HCT116 (cell line): ENCODE measurements around the gene TARS3. TPM values are rescaled to one million over a fixed set of nuclear protein-coding genes. Genes with fewer than 3 reads are reported as not detected.

Source experiments
- ATAC-seq: fragments of 200-7000 bp; cut with Tn5 transposase; 2 replicates; pipeline ENCODE4 v1.9.1; 2020; ENCODE audit warnings: mild to moderate bottlenecking, moderate library complexity
- BruUV-seq: library from RNA; stranded (reverse); fragments of 400-500 nt; replicated peaks from 2 replicates; lab custom pipeline; 2021; lab: Mats Ljungman, UMichigan
- CTCF ChIA-PET: fragments of 300-600 bp; sonication (Branson Sonifier 250); formaldehyde crosslinking; loops from one replicate; lab custom pipeline; 2021; ENCODE audit warnings: antibody characterized with exemption; lab: Charles Lee
- POLR2A ChIA-PET: fragments of 300-600, 350-600 bp; sonication (Branson Sonifier 250); formaldehyde crosslinking; loops from one replicate; lab custom pipeline; 2021; ENCODE audit warnings: antibody characterized with exemption; lab: Charles Lee
- RAD21 ChIA-PET, 2 experiments: fragments of 300-600 bp; sonication (Branson Sonifier 250); formaldehyde crosslinking; loops; one replicate each; lab custom pipeline; 2023; ENCODE audit warnings: low total read pairs in 2 of 2; ENCODE audit not compliant: uncharacterized antibody in 2 of 2, unreplicated experiment in 2 of 2, low non-redundant PET in 1 of 2; lab: Charles Lee
- DNase-seq: peaks from one replicate; pipeline ENCODE4 v3.0.0-alpha.2; 2010; ENCODE audit warnings: low read depth, low spot score
- H2AFZ ChIP-seq: fragments of 200-600 bp; shearing (Covaris generic), sonication (generic); 2 replicates; pipeline ENCODE4 v1.6.1; 2017; ENCODE audit warnings: low read depth, mixed run types, mixed read lengths, antibody characterized with exemption, low read length; ENCODE audit not compliant: poor library complexity, severe bottlenecking
- H3K27ac ChIP-seq: 2 replicates; pipeline ENCODE4 v1.5.1; 2012; ENCODE audit warnings: low read depth, low read length
- H3K27me3 ChIP-seq: fragments of 200-600 bp; sonication (generic); 2 replicates; pipeline ENCODE4 v1.6.1; 2016; ENCODE audit warnings: mixed run types, low read length, mixed read lengths; ENCODE audit not compliant: insufficient read depth
- H3K36me3 ChIP-seq, 2 experiments: fragments of 200-500 bp in 1 of 2; fragments of 200-600 bp in 1 of 2; sonication (Bioruptor generic) in 1 of 2; sonication (generic) in 1 of 2; 2 replicates each; pipeline versions ENCODE4 v1.5.1 to v1.6.1; 2014 to 2016; ENCODE audit warnings: low read length in 2 of 2, inconsistent platforms in 1 of 2, mixed read lengths in 1 of 2, mixed run types in 1 of 2; ENCODE audit not compliant: insufficient read depth in 2 of 2, control insufficient read depth in 1 of 2
- H3K4me1 ChIP-seq, 2 experiments: fragments of 200-600 bp in 1 of 2; sonication (generic) in 1 of 2; 2 replicates each; pipeline versions ENCODE4 v1.5.1 to v1.6.1; 2012 to 2017; ENCODE audit warnings: low read length in 2 of 2, inconsistent platforms in 1 of 2, mild to moderate bottlenecking in 1 of 2, mixed read lengths in 1 of 2, mixed run types in 1 of 2, moderate library complexity in 1 of 2; ENCODE audit not compliant: insufficient read depth in 2 of 2, control insufficient read depth in 1 of 2
- H3K4me2 ChIP-seq: fragments of 200-600 bp; sonication (generic); 2 replicates; pipeline ENCODE4 v1.6.1; 2017; ENCODE audit warnings: mixed run types, low read length, mixed read lengths
- H3K4me3 ChIP-seq, 2 experiments: fragments of 200-600 bp in 1 of 2; sonication (generic) in 1 of 2; replicated peaks in 1 of 2; 2 replicates each; pipeline ENCODE4 v1.5.1; 2011 to 2016; ENCODE audit warnings: low read length in 2 of 2, control low read depth in 1 of 2, low read depth in 1 of 2, mild to moderate bottlenecking in 1 of 2, mixed read lengths in 1 of 2, mixed run types in 1 of 2
- H3K79me2 ChIP-seq: fragments of 200-600 bp; sonication (generic); 2 replicates; pipeline ENCODE4 v1.6.1; 2017; ENCODE audit warnings: mild to moderate bottlenecking, mixed run types, low read length, moderate library complexity, mixed read lengths; ENCODE audit not compliant: insufficient read depth
- H3K9ac ChIP-seq: fragments of 200-600 bp; sonication (generic); 2 replicates; pipeline ENCODE4 v1.6.1; 2016; ENCODE audit warnings: low read length, mixed read lengths
- H3K9me2 ChIP-seq: fragments of 200-600 bp; sonication (generic), shearing (Covaris generic); 2 replicates; pipeline ENCODE4 v1.6.1; 2017; ENCODE audit warnings: mixed run types, mild to moderate bottlenecking, moderate library complexity; ENCODE audit not compliant: insufficient read depth
- H3K9me3 ChIP-seq, 2 experiments: fragments of 200-500 bp in 1 of 2; fragments of 200-600 bp in 1 of 2; sonication (Bioruptor generic) in 1 of 2; sonication (generic) in 1 of 2; 2 replicates each; pipeline ENCODE4 v1.6.1; 2014 to 2017; ENCODE audit warnings: low read length in 2 of 2, mixed read lengths in 2 of 2, inconsistent platforms in 1 of 2, low read depth in 1 of 2, mild to moderate bottlenecking in 1 of 2, mixed run types in 1 of 2, moderate library complexity in 1 of 2; ENCODE audit not compliant: control insufficient read depth in 1 of 2, insufficient read depth in 1 of 2
- H4K20me1 ChIP-seq: fragments of 200-600 bp; sonication (generic), shearing (Covaris generic); 2 replicates; pipeline ENCODE4 v1.6.1; 2017; ENCODE audit warnings: mixed run types, mild to moderate bottlenecking, moderate library complexity; ENCODE audit not compliant: insufficient read depth
- ATF3 ChIP-seq: IDR thresholded peaks from 2 replicates; pipeline ENCODE4 v1.6.1; 2012
- CEBPB ChIP-seq: IDR thresholded peaks from 2 replicates; pipeline ENCODE4 v1.6.1; 2012; ENCODE audit warnings: low read depth
- CTCF ChIP-seq, 3 experiments: fragments of 200-600 bp in 1 of 3; sonication (generic) in 1 of 3; IDR thresholded peaks in 2 of 3; conservative IDR thresholded peaks in 1 of 3; 2 replicates each; pipeline ENCODE4 v1.5.1; 2012 to 2017; ENCODE audit warnings: low read depth in 2 of 3, low read length in 2 of 3, antibody characterized with exemption in 1 of 3, borderline replicate concordance in 1 of 3, control low read depth in 1 of 3, mild to moderate bottlenecking in 1 of 3, mixed read lengths in 1 of 3, mixed run types in 1 of 3, moderate library complexity in 1 of 3; ENCODE audit not compliant: insufficient read depth in 1 of 3
- EGR1 ChIP-seq: IDR thresholded peaks from 2 replicates; pipeline ENCODE4 v1.6.1; 2012; ENCODE audit warnings: low read depth
- EZH2 ChIP-seq: fragments of 200-600 bp; sonication (generic); IDR thresholded peaks from 2 replicates; pipeline ENCODE4 v1.6.1; 2017; ENCODE audit warnings: antibody characterized with exemption, mixed run types
- EZH2phosphoT487 ChIP-seq: fragments of 200-600 bp; IDR thresholded peaks from 2 replicates; pipeline ENCODE4 v1.6.1; 2018; ENCODE audit warnings: antibody characterized with exemption, borderline replicate concordance
- FOSL1 ChIP-seq: IDR thresholded peaks from 2 replicates; pipeline ENCODE4 v1.6.1; 2012; ENCODE audit warnings: low read depth
- JUND ChIP-seq: IDR thresholded peaks from 2 replicates; pipeline ENCODE4 v1.6.1; 2012
- MAX ChIP-seq: IDR thresholded peaks from 2 replicates; pipeline ENCODE4 v1.6.1; 2012
- POLR2A ChIP-seq: IDR thresholded peaks from 2 replicates; pipeline ENCODE4 v1.7.0; 2011; ENCODE audit warnings: borderline replicate concordance; ENCODE audit not compliant: insufficient read depth, insufficient read length; ENCODE audit errors: extremely low read depth
- POLR2AphosphoS5 ChIP-seq: IDR thresholded peaks from 2 replicates; pipeline ENCODE4 v1.6.1; 2011; ENCODE audit warnings: mild to moderate bottlenecking, low read depth, low read length, moderate library complexity
- RAD21 ChIP-seq: IDR thresholded peaks from 2 replicates; pipeline ENCODE4 v1.6.1; 2012; ENCODE audit warnings: low read depth, mild to moderate bottlenecking
- SIN3A ChIP-seq: IDR thresholded peaks from 2 replicates; pipeline ENCODE4 v1.6.1; 2012; ENCODE audit warnings: low read depth
- SP1 ChIP-seq: IDR thresholded peaks from 2 replicates; pipeline ENCODE4 v1.6.1; 2012; ENCODE audit warnings: low read depth
- SRF ChIP-seq: IDR thresholded peaks from 2 replicates; pipeline ENCODE4 v1.6.1; 2012; ENCODE audit warnings: low read depth
- TCF7L2 ChIP-seq: IDR thresholded peaks from 2 replicates; pipeline ENCODE4 v1.7.0; 2011; ENCODE audit warnings: borderline replicate concordance, inconsistent platforms; ENCODE audit not compliant: insufficient read depth, insufficient read length; ENCODE audit errors: extremely low read depth
- ZBTB33 ChIP-seq: IDR thresholded peaks from 2 replicates; pipeline ENCODE4 v1.6.1; 2011; ENCODE audit warnings: mild to moderate bottlenecking, low read length, moderate library complexity; ENCODE audit not compliant: insufficient replicate concordance; ENCODE audit errors: extremely low read depth
- ZFX ChIP-seq: fragments of 450-650 bp; IDR thresholded peaks from 2 replicates; pipeline ENCODE4 v1.6.1; 2017
- ZNF274 ChIP-seq: fragments of 200-500 bp; sonication (Bioruptor generic); IDR thresholded peaks from 2 replicates; pipeline ENCODE4 v1.6.1; 2014; ENCODE audit warnings: mild to moderate bottlenecking, low read depth, low read length, inconsistent platforms
- intact Hi-C: fragments of 100-400 bp; cut with micrococcal nuclease; formaldehyde crosslinking; loops from 2 replicates; pipeline ENCODE4 v1.10.0; 2022
- total RNA-seq: library from RNA; stranded (reverse); gene quantifications from one replicate; pipeline ENCODE4 v1.2.1, GENCODE V29; 2021; ENCODE audit not compliant: unreplicated experiment

Gene TARS3
- total RNA-seq, 1 experiment from 2014 or later: 11.1 TPM

GRCh38 chr15:101689901-101690300 lies 34.4 kb downstream of the TARS3 start:
- Histone ChIP-seq H3K9me2 (no peaks in the 10 kb centered on the region), H3K27me3 (no peaks in the 10 kb centered on the region), H3K4me2 (no peak overlapping the region), H3K9ac (no peak overlapping the region), H3K4me3 (no peak overlapping the region), H3K79me2 (no peaks in the 10 kb centered on the region), H2AFZ (no peak overlapping the region), H3K36me3 (peaks cover 0 to 2% of the 10 kb centered on the region in 2 experiments; a peak in 1 of 4 replicates), H3K27ac (no peak overlapping the region), H3K4me1 (no peaks in the 10 kb centered on the region), H3K9me3 (no peaks in the 10 kb centered on the region), H4K20me1 (no peaks in the 10 kb centered on the region)
- BruUV-seq: no TSS peak
- intact Hi-C loops: no loop called here
- POLR2A ChIA-PET: no interaction called here
- ATAC-seq: no peak
- TF ChIP-seq CTCF (IDR thresholded peaks at IDR 0.05 in 2 of 3, conservative IDR thresholded peaks at IDR 0.05 in 1 of 3; ENCODE audit: borderline replicate concordance in 1 of 3, insufficient read depth in 1 of 3, low read depth in 2 of 3, low read length in 2 of 3) (no peak), FOSL1 (no peak), CEBPB (no peak), RAD21 (no peak), MAX (no peak), EZH2 (no peak), EZH2phosphoT487 (no peak), ZFX (no peak), EGR1 (no peak), TCF7L2 (no peak), ZBTB33 (no peak), SIN3A (no peak), ATF3 (no peak), ZNF274 (no peak), POLR2AphosphoS5 (no peak), JUND (no peak), SP1 (no peak), SRF (no peak), POLR2A (no peak)
- RAD21 ChIA-PET: no interaction called here
- CTCF ChIA-PET: no interaction called here
- DNase-seq: no peak
